SK-N-SH treated with all-trans-retinoic acid at 6 μM for 48 hours (cell line): ENCODE measurements around the gene GK.

Experiments
- ATAC-seq: fragments of 200-7000 bp; cut with Tn5 transposase; 3 replicates; pipeline ENCODE4 v1.9.1; 2020; ENCODE audit warnings: mild to moderate bottlenecking, moderate library complexity
- ARNTL ChIP-seq: fragments of 450-650 bp; formaldehyde crosslinking; IDR thresholded peaks from 2 replicates; pipeline ENCODE4 v1.5.0; 2020; ENCODE audit warnings: low read depth, mild to moderate bottlenecking, moderate library complexity, borderline replicate concordance
- BACH2 ChIP-seq: fragments of 250-450 bp; sonication (Bioruptor Pico); IDR thresholded peaks from 2 replicates; pipeline ENCODE4 v1.9.0; 2021; ENCODE audit warnings: mild to moderate bottlenecking, borderline replicate concordance
- CREB5 ChIP-seq: fragments of 250-450 bp; sonication (Bioruptor Pico); IDR thresholded peaks from 2 replicates; pipeline ENCODE4 v1.5.1; 2020; ENCODE audit warnings: low read depth, mild to moderate bottlenecking, moderate library complexity
- CSDC2 ChIP-seq: fragments of 250-450 bp; sonication (Bioruptor Pico); IDR thresholded peaks from 2 replicates; pipeline ENCODE4 v1.5.0; 2020; ENCODE audit warnings: mild to moderate bottlenecking, moderate library complexity
- ESRRG ChIP-seq: fragments of 250-450 bp; sonication (Bioruptor Pico); IDR thresholded peaks from 2 replicates; pipeline ENCODE4 v1.6.1; 2021; ENCODE audit warnings: mild to moderate bottlenecking
- GLIS3 ChIP-seq: fragments of 250-450 bp; sonication (Bioruptor Pico); IDR thresholded peaks from 2 replicates; pipeline ENCODE4 v1.5.0; 2020; ENCODE audit warnings: mild to moderate bottlenecking, moderate library complexity
- ISL1 ChIP-seq: fragments of 250-450 bp; sonication (Bioruptor Pico); IDR thresholded peaks from 2 replicates; pipeline ENCODE4 v2.1.2; 2022; ENCODE audit warnings: mild to moderate bottlenecking, moderate library complexity
- OSR1 ChIP-seq: fragments of 250-450 bp; sonication (Bioruptor Pico); IDR thresholded peaks from 2 replicates; pipeline ENCODE4 v1.8.0; 2022; ENCODE audit warnings: moderate library complexity, mild to moderate bottlenecking, inconsistent platforms
- POU6F1 ChIP-seq: fragments of 250-450 bp; sonication (Bioruptor Pico); IDR thresholded peaks from 2 replicates; pipeline ENCODE4 v1.8.0; 2021; ENCODE audit warnings: low read depth, mild to moderate bottlenecking, moderate library complexity, borderline replicate concordance
- RARB ChIP-seq: fragments of 250-450 bp; sonication (Bioruptor Pico); IDR thresholded peaks from 2 replicates; pipeline ENCODE4 v1.8.0; 2021; ENCODE audit warnings: mild to moderate bottlenecking, moderate library complexity
- SNAI2 ChIP-seq: fragments of 250-450 bp; sonication (Bioruptor Pico); IDR thresholded peaks from 2 replicates; pipeline ENCODE4 v1.5.0; 2020; ENCODE audit warnings: mild to moderate bottlenecking, moderate library complexity
- TCF4 ChIP-seq: fragments of 250-450 bp; sonication (Bioruptor Pico); IDR thresholded peaks from 2 replicates; pipeline ENCODE4 v1.8.0; 2021; ENCODE audit warnings: mild to moderate bottlenecking, moderate library complexity, borderline replicate concordance
- TOX ChIP-seq: fragments of 250-450 bp; sonication (Bioruptor Pico); IDR thresholded peaks from 2 replicates; pipeline ENCODE4 v1.8.0; 2021; ENCODE audit warnings: mild to moderate bottlenecking, moderate library complexity, borderline replicate concordance
- TSHZ2 ChIP-seq: fragments of 250-450 bp; sonication (Bioruptor Pico); IDR thresholded peaks from 2 replicates; pipeline ENCODE4 v1.5.0; 2020; ENCODE audit warnings: mild to moderate bottlenecking, moderate library complexity
- ZC3H10 ChIP-seq: fragments of 250-450 bp; sonication (Bioruptor Pico); IDR thresholded peaks from 2 replicates; pipeline ENCODE4 v1.5.1; 2021; ENCODE audit warnings: mild to moderate bottlenecking, moderate library complexity
- ZFP30 ChIP-seq: fragments of 450-650 bp; formaldehyde crosslinking; IDR thresholded peaks from 2 replicates; pipeline ENCODE4 v1.5.0; 2022; ENCODE audit warnings: mild to moderate bottlenecking, moderate library complexity
- ZNF565 ChIP-seq: fragments of 450-650 bp; formaldehyde crosslinking; conservative IDR thresholded peaks from 2 replicates; pipeline ENCODE4 v1.5.0; 2020; ENCODE audit warnings: low read depth, mild to moderate bottlenecking, moderate library complexity
- ZNF70 ChIP-seq: fragments of 450-650 bp; formaldehyde crosslinking; IDR thresholded peaks from 2 replicates; pipeline ENCODE4 v1.5.0; 2020; ENCODE audit warnings: mild to moderate bottlenecking, moderate library complexity
- TF ChIP-seq, protein P1 (sequence below): fragments of 250-450 bp; sonication (Bioruptor Pico); IDR thresholded peaks from 2 replicates; pipeline ENCODE4 v1.5.1; 2021; ENCODE audit warnings: mild to moderate bottlenecking, moderate library complexity

Gene GK

GRCh38 chrX:30620980-30621618 lies 32.1 kb upstream of the GK start:
- peak; percentile 21; the same call in 1 of the 2 replicates for TF ChIP-seq RARB (CRISPR knock-in tag)
- peak; percentile 88 for TF ChIP-seq TOX
- no peak for TF ChIP-seq ESRRG (CRISPR knock-in tag)
- TF ChIP-seq ZNF565 (CRISPR knock-in tag), result no peak
- TF ChIP-seq ZC3H10 (CRISPR knock-in tag), result no peak
- no peak for TF ChIP-seq ISL1 (CRISPR knock-in tag)
- TF ChIP-seq GLIS3 (CRISPR knock-in tag), result no peak
- TF ChIP-seq CSDC2 (CRISPR knock-in tag), result no peak
- TF ChIP-seq CREB5 (CRISPR knock-in tag), result no peak
- TF ChIP-seq TCF4, result no peak
- peak; percentile 96 for ATAC-seq

DNA sequence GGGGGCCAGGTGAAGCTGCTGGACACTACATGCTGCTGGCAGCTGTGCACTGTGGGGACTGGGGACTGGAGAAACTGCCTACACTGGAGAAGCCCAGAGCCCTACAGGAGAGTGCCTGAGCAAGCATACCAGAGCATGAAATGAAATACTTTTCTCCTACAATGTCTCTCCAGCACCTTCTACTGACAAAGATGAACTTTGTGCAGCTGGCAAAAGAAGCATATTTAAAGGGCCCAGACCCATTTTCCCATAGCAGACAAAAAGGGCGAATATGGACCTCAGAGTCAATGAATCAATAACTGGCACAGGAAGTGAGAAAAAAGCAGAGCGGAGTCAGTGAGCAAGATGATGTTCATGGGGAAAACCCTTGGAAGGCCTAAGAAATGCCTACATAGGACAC lies 30.9 kb upstream of the GK start:
- no peak for ATAC-seq
- TF ChIP-seq ZFP30 (CRISPR knock-in tag) (no peak), TSHZ2 (CRISPR knock-in tag) (no peak), ZNF70 (no peak), OSR1 (CRISPR knock-in tag) (no peak), ARNTL (CRISPR knock-in tag) (no peak), CREB5 (CRISPR knock-in tag) (no peak), POU6F1 (CRISPR knock-in tag) (no peak), ZC3H10 (CRISPR knock-in tag) (no peak), ZNF565 (CRISPR knock-in tag) (no peak), ISL1 (CRISPR knock-in tag) (no peak)

GRCh38 chrX:30626402-30626801 lies 26.8 kb upstream of the GK start:
- TF ChIP-seq TSHZ2 (CRISPR knock-in tag) (no peak), ZFP30 (CRISPR knock-in tag) (no peak), BACH2 (CRISPR knock-in tag) (no peak), ZNF70 (no peak), ARNTL (CRISPR knock-in tag) (no peak), SNAI2 (no peak), ISL1 (CRISPR knock-in tag) (no peak), CREB5 (CRISPR knock-in tag) (no peak)
- TF ChIP-seq, protein P1, sequence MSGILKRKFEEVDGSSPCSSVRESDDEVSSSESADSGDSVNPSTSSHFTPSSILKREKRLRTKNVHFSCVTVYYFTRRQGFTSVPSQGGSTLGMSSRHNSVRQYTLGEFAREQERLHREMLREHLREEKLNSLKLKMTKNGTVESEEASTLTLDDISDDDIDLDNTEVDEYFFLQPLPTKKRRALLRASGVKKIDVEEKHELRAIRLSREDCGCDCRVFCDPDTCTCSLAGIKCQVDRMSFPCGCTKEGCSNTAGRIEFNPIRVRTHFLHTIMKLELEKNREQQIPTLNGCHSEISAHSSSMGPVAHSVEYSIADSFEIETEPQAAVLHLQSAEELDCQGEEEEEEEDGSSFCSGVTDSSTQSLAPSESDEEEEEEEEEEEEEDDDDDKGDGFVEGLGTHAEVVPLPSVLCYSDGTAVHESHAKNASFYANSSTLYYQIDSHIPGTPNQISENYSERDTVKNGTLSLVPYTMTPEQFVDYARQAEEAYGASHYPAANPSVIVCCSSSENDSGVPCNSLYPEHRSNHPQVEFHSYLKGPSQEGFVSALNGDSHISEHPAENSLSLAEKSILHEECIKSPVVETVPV (CRISPR knock-in tag), result no peak
- TF ChIP-seq, all 23 proteins: peak for 0

More at GRCh38 chrX:30626402-30626801, 26.8 kb upstream of the GK start:
- no peak for ATAC-seq
